Aortic smooth muscle cell (primary cell): ENCODE data around the gene SPTB. TPM values are rescaled to one million over a fixed set of nuclear protein-coding genes. Genes with fewer than 3 reads are reported as not detected.

Experiments
- total RNA-seq: library from RNA; depleted of rRNA; stranded (reverse); fragments of >200 nt; gene quantifications from 2 replicates; pipeline ENCODE4 v1.2.3, GENCODE V29; 2014

SPTB gene
- total RNA-seq, result under 0.01 and 0.06 TPM in 2 replicates

DNA sequence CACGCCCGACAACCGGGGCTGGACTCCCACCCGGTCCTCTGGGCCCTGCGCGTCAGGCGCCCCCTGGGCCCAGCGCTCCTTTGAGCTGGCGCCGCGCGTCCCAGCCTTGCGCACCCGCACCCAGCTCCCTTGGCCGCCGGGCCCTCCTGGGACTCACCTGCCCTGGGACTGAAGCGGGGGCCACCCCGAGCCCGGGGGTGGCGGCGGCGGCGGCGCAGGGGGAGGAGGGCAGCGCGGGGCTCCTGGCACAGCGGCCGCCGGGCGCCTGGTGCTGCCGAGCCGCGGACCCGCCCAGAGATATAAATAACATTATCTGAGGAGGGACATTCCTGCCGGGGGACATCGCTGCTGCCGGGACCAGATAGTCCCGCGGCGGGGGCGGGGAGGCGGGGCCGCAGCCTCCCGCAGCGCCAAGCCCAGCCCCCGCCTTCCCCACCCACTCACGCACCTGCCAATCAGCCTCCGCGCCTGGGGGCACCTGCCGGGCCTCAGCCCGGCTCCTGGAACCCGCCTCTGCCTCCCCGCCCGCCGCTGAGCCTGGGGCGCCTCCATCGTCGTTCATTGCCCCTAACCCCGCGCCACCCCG is at the start of gene SPTB:
Gene SPTB (minus strand): TSS at position 273 of the 586 bp plus-strand sequence. CDS start 56,813 bp downstream, outside the sequence.

DNA sequence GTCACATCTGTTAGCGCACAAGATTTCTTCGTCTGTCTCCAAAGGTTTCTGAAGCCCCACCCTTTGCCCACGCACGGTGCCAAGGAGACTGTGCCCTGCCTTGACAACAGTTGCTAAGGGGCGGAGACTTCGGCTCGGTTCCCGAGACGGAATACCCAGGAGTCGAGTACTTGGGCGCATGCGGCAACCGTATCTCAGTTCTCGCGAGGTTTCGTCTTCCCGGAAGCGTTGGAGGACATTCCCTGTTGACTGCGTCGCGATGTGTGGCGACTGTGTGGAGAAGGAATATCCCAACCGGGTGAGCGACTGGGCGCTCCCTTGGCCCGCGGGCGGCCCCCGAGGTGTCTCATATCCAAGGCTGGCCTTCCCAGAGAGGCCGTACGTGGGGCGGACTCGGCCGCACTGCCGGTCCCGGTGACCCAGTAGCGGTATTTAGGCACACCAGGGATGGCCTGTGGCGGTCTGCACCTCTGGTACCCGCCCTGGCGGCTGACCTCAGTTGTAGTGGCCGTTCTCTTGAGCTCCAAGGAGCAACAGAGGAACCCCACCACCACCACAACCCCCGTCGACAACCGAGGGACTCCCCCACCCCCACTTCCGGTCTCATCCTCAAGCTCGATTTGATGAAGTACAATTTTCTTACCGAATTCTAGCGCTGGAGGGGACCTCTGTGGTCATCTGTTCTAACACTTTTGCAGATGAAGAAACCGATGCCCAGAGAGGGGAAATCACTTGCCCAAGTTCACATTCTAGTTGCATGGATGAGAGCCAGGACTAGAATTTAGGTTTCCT is 34.7 kb upstream of the SPTB start, which contains the start of gene CHURC1:
Gene CHURC1 (plus strand): TSS at position 219 of the 792 bp plus-strand sequence. CDS start 41 bp downstream, at position 260.

DNA sequence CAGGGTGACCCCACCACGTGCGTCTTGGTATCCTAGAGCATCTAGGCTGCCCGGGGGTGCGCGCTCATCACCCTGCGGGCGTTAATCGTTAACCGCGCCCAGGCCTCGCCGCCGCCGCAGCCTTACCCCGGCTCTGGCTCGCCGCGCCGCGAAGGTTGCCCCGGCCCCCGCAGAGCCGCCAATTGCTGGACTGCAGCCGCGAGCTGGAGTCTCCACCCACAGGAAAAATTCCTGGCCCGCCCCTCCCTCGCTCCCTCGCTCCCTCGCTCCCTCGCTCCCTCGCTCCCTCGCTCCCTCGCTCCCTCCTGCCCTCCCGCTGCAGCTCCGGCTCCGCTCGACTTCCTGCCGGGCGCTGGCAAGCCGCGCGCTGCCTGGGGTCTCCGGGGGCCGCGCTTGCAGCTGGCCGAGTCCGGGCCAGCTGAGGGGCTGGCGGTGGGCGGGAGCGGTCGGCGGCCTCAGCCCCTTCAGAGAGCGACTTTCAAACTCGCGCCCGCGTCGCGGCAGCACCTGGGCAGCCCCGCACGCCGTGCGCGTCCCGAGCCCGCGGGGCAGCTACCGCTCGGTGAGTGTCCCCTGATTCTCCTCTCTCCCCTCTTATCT is 175.5 kb downstream of the SPTB start, which contains the start of gene PLEKHG3:
Gene PLEKHG3 (plus strand): TSS at position 282 of the 600 bp plus-strand sequence. CDS start 23,208 bp downstream, outside the sequence.

Other genes starting within 250 kb of the SPTB start
- gene PLEKHG3, start 175.5 kb downstream of the SPTB start, total RNA-seq, result 15.0 and 16.4 TPM in 2 replicates
- 40.6 and 46.8 TPM in 2 replicates for gene CHURC1, start 34.5 kb upstream of the SPTB start, total RNA-seq
- gene GPX2, start 62.8 kb upstream of the SPTB start, total RNA-seq, result 0.12 TPM in 1 of 2 replicates, not detected in the other
- 1.7 and 2.6 TPM in 2 replicates for gene RAB15, start 92.4 kb upstream of the SPTB start, total RNA-seq
- gene FNTB, start 107.0 kb upstream of the SPTB start, total RNA-seq, result 5.5 and 5.8 TPM in 2 replicates
- gene MAX, start 222.6 kb upstream of the SPTB start, total RNA-seq, result 46.8 and 51.2 TPM in 2 replicates